H9 (cell line): Measurements from ENCODE around the gene EIF3A. TPM values are rescaled to one million over a fixed set of nuclear protein-coding genes. Genes with fewer than 3 reads are reported as not detected.

ENCODE experiments used
- DNase-seq: peaks from one replicate; pipeline ENCODE4 v3.0.0-alpha.2; 2017
- H2AFZ ChIP-seq: one replicate; pipeline ENCODE4 v1.6.1; 2013; ENCODE audit warnings: mild to moderate bottlenecking, low read length, control low read depth, moderate library complexity
- H2AK5ac ChIP-seq: 2 replicates; pipeline ENCODE4 v1.6.1; 2013; ENCODE audit warnings: low read length, control low read depth, mixed read lengths; ENCODE audit not compliant: insufficient read length
- H2BK120ac ChIP-seq: one replicate; pipeline ENCODE4 v1.6.1; 2013; ENCODE audit warnings: low read depth, mild to moderate bottlenecking, low read length, control low read depth, inconsistent platforms; ENCODE audit not compliant: poor library complexity, severe bottlenecking
- H2BK12ac ChIP-seq: 2 replicates; pipeline ENCODE4 v1.6.1; 2013; ENCODE audit warnings: low read length, control low read depth, mixed read lengths, low read depth; ENCODE audit not compliant: insufficient read length
- H2BK15ac ChIP-seq: 2 replicates; pipeline ENCODE4 v1.6.1; 2013; ENCODE audit warnings: low read depth, low read length, control low read depth
- H2BK20ac ChIP-seq: one replicate; pipeline ENCODE4 v1.6.1; 2013; ENCODE audit warnings: low read depth, mild to moderate bottlenecking, low read length, control low read depth, inconsistent platforms; ENCODE audit not compliant: poor library complexity, severe bottlenecking
- H2BK5ac ChIP-seq: 2 replicates; pipeline ENCODE4 v1.6.1; 2013; ENCODE audit warnings: low read length, control low read depth, mixed read lengths; ENCODE audit not compliant: insufficient read length
- H3K14ac ChIP-seq: 2 replicates; pipeline ENCODE4 v1.6.1; 2013; ENCODE audit warnings: low read length, control low read depth; ENCODE audit not compliant: insufficient read depth
- H3K18ac ChIP-seq: 2 replicates; pipeline ENCODE4 v1.6.1; 2013; ENCODE audit warnings: low read depth, mild to moderate bottlenecking, mixed read lengths, low read length, control low read depth; ENCODE audit not compliant: insufficient read length
- H3K23ac ChIP-seq: 2 replicates; pipeline ENCODE4 v1.6.1; 2013; ENCODE audit warnings: low read length, control low read depth, mixed read lengths, low read depth; ENCODE audit not compliant: insufficient read length
- H3K23me2 ChIP-seq: 2 replicates; pipeline ENCODE4 v1.6.1; 2013; ENCODE audit warnings: low read depth, mild to moderate bottlenecking, mixed read lengths, low read length, control low read depth; ENCODE audit not compliant: insufficient read length, poor library complexity, severe bottlenecking
- H3K27ac ChIP-seq: 2 replicates; pipeline ENCODE4 v1.5.1; 2013; ENCODE audit warnings: low read length, control low read depth, mixed read lengths, low read depth; ENCODE audit not compliant: insufficient read length
- H3K27me3 ChIP-seq: 2 replicates; pipeline ENCODE4 v1.6.1; 2013; ENCODE audit warnings: low read length, control low read depth, inconsistent platforms; ENCODE audit not compliant: insufficient read depth
- H3K4ac ChIP-seq: 2 replicates; pipeline ENCODE4 v1.6.1; 2013; ENCODE audit warnings: low read depth, mild to moderate bottlenecking, control low read depth, inconsistent platforms, low read length, moderate library complexity
- H3K4me1 ChIP-seq: 2 replicates; pipeline ENCODE4 v1.6.1; 2013; ENCODE audit warnings: low read length, control low read depth, inconsistent platforms; ENCODE audit not compliant: insufficient read depth
- H3K4me2 ChIP-seq: 2 replicates; pipeline ENCODE4 v1.6.1; 2013; ENCODE audit warnings: low read length, control low read depth, mixed read lengths; ENCODE audit not compliant: insufficient read length, insufficient read depth
- H3K56ac ChIP-seq: 2 replicates; pipeline ENCODE4 v1.6.1; 2013; ENCODE audit warnings: low read depth, mild to moderate bottlenecking, mixed read lengths, low read length, control low read depth; ENCODE audit not compliant: insufficient read length
- H3K79me1 ChIP-seq: 2 replicates; pipeline ENCODE4 v1.6.1; 2013; ENCODE audit warnings: low read depth, mild to moderate bottlenecking, moderate library complexity, low read length, control low read depth, inconsistent platforms; ENCODE audit not compliant: insufficient read depth, poor library complexity, severe bottlenecking
- H3K79me2 ChIP-seq: 2 replicates; pipeline ENCODE4 v1.6.1; 2013; ENCODE audit warnings: low read length, control low read depth, inconsistent platforms; ENCODE audit not compliant: insufficient read depth
- H3K9ac ChIP-seq: 2 replicates; pipeline ENCODE4 v1.6.1; 2013; ENCODE audit warnings: low read length, control low read depth, mixed read lengths; ENCODE audit not compliant: insufficient read length; ENCODE audit errors: extremely low read depth
- H3K9me3 ChIP-seq: one replicate; pipeline ENCODE4 v1.6.1; 2013; ENCODE audit warnings: low read depth, low read length, inconsistent platforms; ENCODE audit not compliant: control insufficient read depth
- H3T11ph ChIP-seq: one replicate; pipeline ENCODE4 v1.6.1; 2013; ENCODE audit warnings: mild to moderate bottlenecking, low read length, control low read depth, inconsistent platforms
- H4K20me1 ChIP-seq: one replicate; pipeline ENCODE4 v1.6.1; 2013; ENCODE audit not compliant: control insufficient read depth, insufficient read length, insufficient read depth
- H4K5ac ChIP-seq: 2 replicates; pipeline ENCODE4 v1.6.1; 2013; ENCODE audit warnings: low read depth, mild to moderate bottlenecking, mixed read lengths, low read length, control low read depth; ENCODE audit not compliant: insufficient read length
- H4K8ac ChIP-seq: replicated peaks from 2 replicates; pipeline ENCODE4 v1.6.1; 2013; ENCODE audit warnings: low read length, control low read depth, mixed read lengths, low read depth; ENCODE audit not compliant: insufficient read length
- H4K91ac ChIP-seq: 2 replicates; pipeline ENCODE4 v1.6.1; 2013; ENCODE audit warnings: low read depth, mild to moderate bottlenecking, moderate library complexity, mixed read lengths, low read length, control low read depth; ENCODE audit not compliant: insufficient read length
- H3K27ac Mint-ChIP-seq, 3 experiments: 2 replicates in 2 of 3; 3 replicates in 1 of 3; pipeline ENCODE4 v1.8.0; 2020 to 2021; ENCODE audit warnings: mixed read lengths in 3 of 3, mild to moderate bottlenecking in 1 of 3, moderate library complexity in 1 of 3
- H3K27me3 Mint-ChIP-seq: 2 replicates; pipeline ENCODE4 v1.8.0; 2021; ENCODE audit warnings: low read depth, mild to moderate bottlenecking, moderate library complexity, mixed read lengths
- H3K36me3 Mint-ChIP-seq, 3 experiments: 2 replicates in 2 of 3; 3 replicates in 1 of 3; pipeline ENCODE4 v1.8.0; 2020 to 2021; ENCODE audit warnings: low read depth in 3 of 3, mixed read lengths in 3 of 3; ENCODE audit not compliant: insufficient read depth in 1 of 3
- H3K4me1 Mint-ChIP-seq, 2 experiments: 2 replicates each; pipeline ENCODE4 v1.8.0; 2020; ENCODE audit warnings: mixed read lengths in 2 of 2
- H3K4me3 Mint-ChIP-seq, 2 experiments: 2 replicates in 1 of 2; 3 replicates in 1 of 2; pipeline ENCODE4 v1.8.0; 2020 to 2021; ENCODE audit warnings: mild to moderate bottlenecking in 2 of 2, mixed read lengths in 2 of 2, moderate library complexity in 1 of 2
- H3K9me3 Mint-ChIP-seq, 2 experiments: 2 replicates in 1 of 2; 3 replicates in 1 of 2; pipeline ENCODE4 v1.8.0; 2020; ENCODE audit warnings: mild to moderate bottlenecking in 2 of 2, mixed read lengths in 2 of 2, moderate library complexity in 1 of 2
- WGBS: extraction: QIAGEN DNeasy Blood & Tissue Kit; methylation state at CpG from one replicate; pipeline ENCODE4 v1.1.7; 2013; ENCODE audit warnings: missing lambda C conversion rate, low lambda C conversion rate, mixed read lengths; ENCODE audit not compliant: insufficient read length; ENCODE audit errors: extremely low coverage; 5-methylcytosine and 5-hydroxymethylcytosine counted together
- total RNA-seq: library from RNA; stranded (reverse); gene quantifications from 2 replicates; pipeline ENCODE4 v1.2.1, GENCODE V29; 2021
- TF ChIP-seq, protein P1 (sequence below): fragments of 200-600 bp; sonication (generic); conservative IDR thresholded peaks from 3 replicates; pipeline ENCODE4 v1.8.0; 2021; ENCODE audit warnings: antibody characterized with exemption, mild to moderate bottlenecking

Gene EIF3A
- total RNA-seq, 1 experiment from 2014 or later = 206 TPM

- DNase-seq = no peak
- Histone ChIP-seq H2AK5ac (no peak overlapping the region), H4K91ac (no peak overlapping the region), H3K4me1 (peaks cover 5% of the 10 kb centered on the region; the same call in 1 of the 2 replicates), H3K9ac (no peak overlapping the region), H3K79me1 (no peaks in the 10 kb centered on the region), H3K9me3 (no peaks in the 10 kb centered on the region), H2BK12ac (no peak overlapping the region), H3K27ac (no peak overlapping the region), H3K14ac (no peak overlapping the region), H4K5ac (no peak overlapping the region), H2BK120ac (no peak overlapping the region), H4K20me1 (no peaks in the 10 kb centered on the region), H3K56ac (no peak overlapping the region), H3K23me2 (peaks cover under 1% of the 10 kb centered on the region), H3K18ac (no peak overlapping the region), H3K4me2 (no peak overlapping the region), H2BK5ac (no peak overlapping the region), H3K27me3 (no peaks in the 10 kb centered on the region), H2AFZ (no peak overlapping the region), H3K79me2 (no peaks in the 10 kb centered on the region), H3K23ac (no peak overlapping the region), H3K4ac (no peak overlapping the region), H3T11ph (no peak overlapping the region), H2BK15ac (no peak overlapping the region), H4K8ac (no peak overlapping the region), H2BK20ac (no peak overlapping the region)
- H3K27me3 Mint-ChIP-seq = peaks cover 2% of the 10 kb centered on the region; the same call in 1 of the 2 replicates
- H3K36me3 Mint-ChIP-seq = no peaks in the 10 kb centered on the region
- no CpG with 5 or more reads among the region's 7 CpGs for WGBS
- H3K27ac Mint-ChIP-seq = no peak overlapping the region
- peaks cover 23 to 30% of the 10 kb centered on the region in 2 experiments for H3K4me1 Mint-ChIP-seq
- no peak overlapping the region for H3K4me3 Mint-ChIP-seq
- TF ChIP-seq, protein P1, sequence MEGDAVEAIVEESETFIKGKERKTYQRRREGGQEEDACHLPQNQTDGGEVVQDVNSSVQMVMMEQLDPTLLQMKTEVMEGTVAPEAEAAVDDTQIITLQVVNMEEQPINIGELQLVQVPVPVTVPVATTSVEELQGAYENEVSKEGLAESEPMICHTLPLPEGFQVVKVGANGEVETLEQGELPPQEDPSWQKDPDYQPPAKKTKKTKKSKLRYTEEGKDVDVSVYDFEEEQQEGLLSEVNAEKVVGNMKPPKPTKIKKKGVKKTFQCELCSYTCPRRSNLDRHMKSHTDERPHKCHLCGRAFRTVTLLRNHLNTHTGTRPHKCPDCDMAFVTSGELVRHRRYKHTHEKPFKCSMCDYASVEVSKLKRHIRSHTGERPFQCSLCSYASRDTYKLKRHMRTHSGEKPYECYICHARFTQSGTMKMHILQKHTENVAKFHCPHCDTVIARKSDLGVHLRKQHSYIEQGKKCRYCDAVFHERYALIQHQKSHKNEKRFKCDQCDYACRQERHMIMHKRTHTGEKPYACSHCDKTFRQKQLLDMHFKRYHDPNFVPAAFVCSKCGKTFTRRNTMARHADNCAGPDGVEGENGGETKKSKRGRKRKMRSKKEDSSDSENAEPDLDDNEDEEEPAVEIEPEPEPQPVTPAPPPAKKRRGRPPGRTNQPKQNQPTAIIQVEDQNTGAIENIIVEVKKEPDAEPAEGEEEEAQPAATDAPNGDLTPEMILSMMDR = peak; percentile 19; the same call in 1 of the 3 replicates
- H3K9me3 Mint-ChIP-seq = no peaks in the 10 kb centered on the region
Measured at GRCh38 chr10:119025336-119025735, 55.3 kb downstream of the EIF3A start.
